OCI-LY7 (cell line): ENCODE results near the gene GSK3B. TPM values are rescaled to one million over a fixed set of nuclear protein-coding genes. Genes with fewer than 3 reads are reported as not detected.
A peak's percentile ranks its signal among the peaks of the same experiment; 100 is the strongest.

Experiments used
- BruUV-seq: library from RNA; stranded (reverse); fragments of 400-500 nt; replicated peaks from 2 replicates; lab custom pipeline; 2021; lab: Mats Ljungman, UMichigan
- CTCF ChIA-PET: fragments of 300-600 bp; sonication (Branson Sonifier 250); formaldehyde crosslinking; loops from one replicate; lab custom pipeline; 2022; ENCODE audit warnings: antibody characterized with exemption; ENCODE audit not compliant: unreplicated experiment; lab: Charles Lee
- POLR2A ChIA-PET: fragments of 300-600 bp; sonication (Branson Sonifier 250); formaldehyde crosslinking; loops from one replicate; lab custom pipeline; 2022; ENCODE audit warnings: antibody characterized with exemption; lab: Charles Lee
- DNase-seq: peaks from one replicate; pipeline ENCODE4 v3.0.0-alpha.2; 2015; ENCODE audit warnings: low spot score
- H2AFZ ChIP-seq: fragments of 200-600 bp; sonication (generic), shearing (Covaris generic); 2 replicates; pipeline ENCODE4 v1.6.1; 2014; ENCODE audit warnings: mild to moderate bottlenecking, antibody characterized with exemption, low read length, moderate library complexity
- H3K27ac ChIP-seq: fragments of 200-600 bp; sonication (generic); 2 replicates; pipeline ENCODE4 v1.5.1; 2014; ENCODE audit warnings: mixed run types, low read depth, mild to moderate bottlenecking, moderate library complexity, low read length, inconsistent platforms; ENCODE audit not compliant: poor library complexity, severe bottlenecking
- H3K36me3 ChIP-seq: fragments of 200-600 bp; sonication (generic); 2 replicates; pipeline ENCODE4 v1.6.1; 2014; ENCODE audit warnings: mild to moderate bottlenecking, antibody characterized with exemption, low read length, moderate library complexity, mixed read lengths; ENCODE audit not compliant: insufficient read depth
- H3K4me1 ChIP-seq: fragments of 200-600 bp; sonication (generic); 2 replicates; pipeline ENCODE4 v1.5.1; 2014; ENCODE audit warnings: mild to moderate bottlenecking, low read length; ENCODE audit not compliant: insufficient read depth, poor library complexity, severe bottlenecking
- H3K4me2 ChIP-seq: fragments of 200-600 bp; sonication (generic); 2 replicates; pipeline ENCODE4 v1.6.1; 2014; ENCODE audit warnings: mild to moderate bottlenecking, low read length
- H3K4me3 ChIP-seq: fragments of 200-600 bp; sonication (generic); 2 replicates; pipeline ENCODE4 v1.5.1; 2014; ENCODE audit warnings: mild to moderate bottlenecking, low read depth, low read length; ENCODE audit not compliant: poor library complexity, severe bottlenecking
- H3K79me2 ChIP-seq: fragments of 200-600 bp; sonication (generic); 2 replicates; pipeline ENCODE4 v1.6.1; 2016; ENCODE audit warnings: low read depth, mild to moderate bottlenecking, low read length, moderate library complexity, mixed read lengths; ENCODE audit not compliant: insufficient read depth
- H3K9me2 ChIP-seq: fragments of 200-600 bp; sonication (generic); 2 replicates; pipeline ENCODE4 v1.6.1; 2016; ENCODE audit warnings: mild to moderate bottlenecking, low read length, mixed read lengths; ENCODE audit not compliant: insufficient read depth
- H3K9me3 ChIP-seq: fragments of 200-600 bp; sonication (generic); 2 replicates; pipeline ENCODE4 v1.6.1; 2014; ENCODE audit warnings: mild to moderate bottlenecking, mixed run types, low read length, mixed read lengths
- H4K20me1 ChIP-seq: fragments of 200-600 bp; sonication (generic); 2 replicates; pipeline ENCODE4 v1.6.1; 2014; ENCODE audit warnings: mild to moderate bottlenecking, antibody characterized with exemption, low read length, moderate library complexity, mixed read lengths; ENCODE audit not compliant: insufficient read depth
- EZH2phosphoT487 ChIP-seq: fragments of 200-600 bp; sonication (generic); IDR thresholded peaks from 2 replicates; pipeline ENCODE4 v1.6.1; 2018; ENCODE audit warnings: low read depth, borderline replicate concordance, mild to moderate bottlenecking, mixed run types, antibody characterized with exemption, low read length, moderate library complexity, mixed read lengths
- intact Hi-C: fragments of 100-400 bp; cut with micrococcal nuclease; formaldehyde crosslinking; loops from one replicate; pipeline ENCODE4 v1.10.0; 2022; ENCODE audit not compliant: unreplicated experiment
- total RNA-seq, 2 experiments: library from RNA; depleted of rRNA in 1 of 2; stranded (reverse); fragments of >200 nt in 1 of 2; shearing (Covaris generic) in 1 of 2; gene quantifications; 2 replicates each; pipeline ENCODE4 v1.2.3, GENCODE V29; 2014 to 2022
- TF ChIP-seq, protein P1 (sequence below): fragments of 200-600 bp; sonication (generic); conservative IDR thresholded peaks from 2 replicates; pipeline ENCODE4 v1.5.1; 2014; ENCODE audit warnings: mild to moderate bottlenecking, antibody characterized with exemption, low read length, moderate library complexity, mixed read lengths

GSK3B gene
- total RNA-seq, 2 experiments from 2014 or later: 26.6 to 40.9 TPM

GRCh38 chr3:119809249-119810017 is 284.8 kb downstream of the GSK3B start:
- intact Hi-C loops: no loop called here
- Histone ChIP-seq H4K20me1 (no peaks in the 10 kb centered on the region), H3K79me2 (no peaks in the 10 kb centered on the region), H3K4me2 (peak overlapping the region; percentile 13; the same call in 1 of the 2 replicates), H3K9me2 (no peaks in the 10 kb centered on the region), H3K27ac (no peak overlapping the region), H3K9me3 (no peaks in the 10 kb centered on the region), H3K4me1 (no peaks in the 10 kb centered on the region), H3K36me3 (no peaks in the 10 kb centered on the region), H2AFZ (no peak overlapping the region), H3K4me3 (no peak overlapping the region)
- ChIA-PET POLR2A (no interaction called here), CTCF (no interaction called here)
- TF ChIP-seq EZH2phosphoT487: no peak
- no TSS peak for BruUV-seq
- DNase-seq: no peak

DNA sequence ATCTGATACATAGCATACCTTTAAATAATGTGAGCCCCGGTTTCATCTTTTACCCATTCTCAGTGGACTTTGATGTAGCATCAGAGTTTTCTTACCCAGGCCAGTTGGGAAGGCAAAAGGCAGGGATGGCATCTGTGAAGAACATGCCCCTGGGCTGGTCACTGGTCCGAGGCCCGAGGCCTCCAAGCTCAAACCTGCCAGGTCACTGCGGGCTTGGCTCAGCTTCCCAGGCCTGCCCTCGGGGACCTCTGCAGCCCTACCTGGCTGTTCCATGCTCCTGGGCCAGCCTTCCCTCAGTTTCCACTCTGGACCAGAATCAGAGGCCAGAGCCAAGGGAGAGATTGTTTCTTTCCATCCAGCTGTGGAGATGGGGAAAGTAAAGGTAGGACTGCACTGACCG is 285.4 kb downstream of the GSK3B start:
- intact Hi-C loops: no loop called here
- CTCF ChIA-PET: no interaction called here
- Histone ChIP-seq H2AFZ (no peak overlapping the region), H3K79me2 (no peaks in the 10 kb centered on the region), H3K4me3 (no peak overlapping the region), H4K20me1 (no peaks in the 10 kb centered on the region), H3K4me2 (no peak overlapping the region), H3K36me3 (no peaks in the 10 kb centered on the region), H3K4me1 (no peaks in the 10 kb centered on the region), H3K9me3 (no peaks in the 10 kb centered on the region), H3K27ac (no peak overlapping the region), H3K9me2 (no peaks in the 10 kb centered on the region)
- TF ChIP-seq EZH2phosphoT487: no peak
- TF ChIP-seq, protein P1, sequence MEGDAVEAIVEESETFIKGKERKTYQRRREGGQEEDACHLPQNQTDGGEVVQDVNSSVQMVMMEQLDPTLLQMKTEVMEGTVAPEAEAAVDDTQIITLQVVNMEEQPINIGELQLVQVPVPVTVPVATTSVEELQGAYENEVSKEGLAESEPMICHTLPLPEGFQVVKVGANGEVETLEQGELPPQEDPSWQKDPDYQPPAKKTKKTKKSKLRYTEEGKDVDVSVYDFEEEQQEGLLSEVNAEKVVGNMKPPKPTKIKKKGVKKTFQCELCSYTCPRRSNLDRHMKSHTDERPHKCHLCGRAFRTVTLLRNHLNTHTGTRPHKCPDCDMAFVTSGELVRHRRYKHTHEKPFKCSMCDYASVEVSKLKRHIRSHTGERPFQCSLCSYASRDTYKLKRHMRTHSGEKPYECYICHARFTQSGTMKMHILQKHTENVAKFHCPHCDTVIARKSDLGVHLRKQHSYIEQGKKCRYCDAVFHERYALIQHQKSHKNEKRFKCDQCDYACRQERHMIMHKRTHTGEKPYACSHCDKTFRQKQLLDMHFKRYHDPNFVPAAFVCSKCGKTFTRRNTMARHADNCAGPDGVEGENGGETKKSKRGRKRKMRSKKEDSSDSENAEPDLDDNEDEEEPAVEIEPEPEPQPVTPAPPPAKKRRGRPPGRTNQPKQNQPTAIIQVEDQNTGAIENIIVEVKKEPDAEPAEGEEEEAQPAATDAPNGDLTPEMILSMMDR: no peak
- no TSS peak for BruUV-seq
- POLR2A ChIA-PET: no interaction called here
- no peak for DNase-seq

DNA sequence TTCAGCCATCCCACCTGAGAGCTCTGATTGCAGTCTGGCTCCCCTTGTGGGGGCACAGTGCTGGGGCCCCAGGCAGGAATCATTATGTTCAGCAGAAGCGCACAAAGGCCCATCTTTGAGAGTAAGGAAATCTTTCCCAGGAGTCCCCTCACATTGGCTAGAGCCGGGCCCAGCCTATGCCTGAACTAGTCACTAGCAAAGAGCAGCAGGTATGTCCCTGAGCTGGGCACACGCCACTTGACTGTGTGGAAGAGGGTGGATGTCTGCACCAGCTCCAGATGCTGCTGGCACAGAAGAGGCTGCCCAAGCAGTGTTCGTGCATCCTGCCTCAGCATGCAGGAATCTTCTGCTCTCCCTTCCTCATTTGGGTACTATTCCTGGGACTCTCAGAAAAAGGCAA is 286.0 kb downstream of the GSK3B start:
- intact Hi-C loops: no loop called here
- no peak overlapping the region for H2AFZ ChIP-seq
- no peak overlapping the region for H3K4me2 ChIP-seq
- no peak overlapping the region for H3K4me3 ChIP-seq
- H4K20me1 ChIP-seq: no peaks in the 10 kb centered on the region
- H3K27ac ChIP-seq: no peak overlapping the region
- DNase-seq: no peak
- no peaks in the 10 kb centered on the region for H3K36me3 ChIP-seq
- no peaks in the 10 kb centered on the region for H3K9me2 ChIP-seq
- no peaks in the 10 kb centered on the region for H3K79me2 ChIP-seq
- no TSS peak for BruUV-seq
- no peaks in the 10 kb centered on the region for H3K4me1 ChIP-seq
- CTCF ChIA-PET: no interaction called here
- POLR2A ChIA-PET: interaction anchor here (0.5 kb wide), 1 partner anchor 23 kb away, joined by 4 read pairs; no protein-coding TSS in a partner anchor
- no peaks in the 10 kb centered on the region for H3K9me3 ChIP-seq
- TF ChIP-seq EZH2phosphoT487: no peak
- TF ChIP-seq, protein P1: no peak
